Measurements from ENCODE around the gene CSF2RB.

Gene CSF2RB

GRCh38 chr22:36921309-36922104 is 8.1 kb downstream of the CSF2RB start:
- DNase-seq (ENCODE audit: low spot score) = no peak

- DNase-seq (ENCODE audit: low spot score) = peak; percentile 62
Observed at GRCh38 chr22:36922105-36922608, 8.7 kb downstream of the CSF2RB start.

GRCh38 chr22:36922711-36923110 is 9.3 kb downstream of the CSF2RB start:
- DNase-seq (ENCODE audit: low spot score) = no peak

- DNase-seq (ENCODE audit: low spot score) = no peak
Observed at GRCh38 chr22:36923131-36923788, 9.8 kb downstream of the CSF2RB start.

- no peak for DNase-seq (ENCODE audit: low spot score)
Observed at GRCh38 chr22:36924151-36924698, 10.8 kb downstream of the CSF2RB start.

GRCh38 chr22:36925388-36926290 is 12.2 kb downstream of the CSF2RB start:
- no peak for DNase-seq (ENCODE audit: low spot score)

- DNase-seq (ENCODE audit: low spot score) = no peak
Observed at GRCh38 chr22:36926309-36926708, 12.9 kb downstream of the CSF2RB start.

GRCh38 chr22:36926721-36927435 is 13.4 kb downstream of the CSF2RB start:
- DNase-seq (ENCODE audit: low spot score) = no peak

GRCh38 chr22:36927671-36928070 is 14.2 kb downstream of the CSF2RB start:
- no peak for DNase-seq (ENCODE audit: low spot score)

- DNase-seq (ENCODE audit: low spot score) = no peak
Observed at GRCh38 chr22:36928196-36928595, 14.8 kb downstream of the CSF2RB start.

GRCh38 chr22:36928786-36929535 is 15.5 kb downstream of the CSF2RB start:
- no peak for DNase-seq (ENCODE audit: low spot score)

- no peak for DNase-seq (ENCODE audit: low spot score)
Observed at GRCh38 chr22:36929621-36930020, 16.2 kb downstream of the CSF2RB start.

GRCh38 chr22:36930041-36930935 is 16.9 kb downstream of the CSF2RB start:
- DNase-seq (ENCODE audit: low spot score) = no peak

GRCh38 chr22:36931446-36931845 is 18.0 kb downstream of the CSF2RB start:
- no peak for DNase-seq (ENCODE audit: low spot score)

- no peak for DNase-seq (ENCODE audit: low spot score)
Observed at GRCh38 chr22:36933629-36934417, 20.4 kb downstream of the CSF2RB start.

GRCh38 chr22:36934418-36935312 is 21.2 kb downstream of the CSF2RB start:
- no peak for DNase-seq (ENCODE audit: low spot score)

GRCh38 chr22:36935313-36935610 is 21.8 kb downstream of the CSF2RB start:
- DNase-seq (ENCODE audit: low spot score) = no peak

GRCh38 chr22:36935694-36936093 is 22.3 kb downstream of the CSF2RB start:
- DNase-seq (ENCODE audit: low spot score) = no peak

Measured in GM03348 (cell line).